OCI-LY3 (cell line): ENCODE data around the gene ABHD16A.

Source experiments
- CTCF ChIP-seq: fragments of 200-600, 300-600 bp; sonication (generic); IDR thresholded peaks from 2 replicates; pipeline ENCODE4 v1.5.1; 2014; ENCODE audit warnings: antibody characterized with exemption, low read length, low read depth
- EZH2phosphoT487 ChIP-seq: fragments of 200-600 bp; shearing (Covaris generic); IDR thresholded peaks from 2 replicates; pipeline ENCODE4 v1.6.1; 2018; ENCODE audit warnings: antibody characterized with exemption, mixed run types, low read depth

- TF ChIP-seq CTCF: no peak
- no peak for TF ChIP-seq EZH2phosphoT487
These were observed 33.4 kb downstream of the ABHD16A start, which contains the start of gene LY6G5B for GRCh38 chr6:31669676-31670075.
